GM12865 (cell line): ENCODE measurements around the gene NGEF.

Source experiments
- DNase-seq: peaks from one replicate; pipeline ENCODE4 v3.0.0; 2010; ENCODE audit warnings: low read depth
- H3K4me3 ChIP-seq: 2 replicates; pipeline ENCODE4 v1.5.1; 2011; ENCODE audit warnings: mild to moderate bottlenecking, low read depth, low read length, control low read depth
- TF ChIP-seq, protein P1 (sequence below): IDR thresholded peaks from 2 replicates; pipeline ENCODE4 v1.5.1; 2011; ENCODE audit warnings: low read length, control low read depth, low read depth, inconsistent platforms; ENCODE audit not compliant: insufficient read depth; ENCODE audit errors: missing control alignments

Gene NGEF

DNA sequence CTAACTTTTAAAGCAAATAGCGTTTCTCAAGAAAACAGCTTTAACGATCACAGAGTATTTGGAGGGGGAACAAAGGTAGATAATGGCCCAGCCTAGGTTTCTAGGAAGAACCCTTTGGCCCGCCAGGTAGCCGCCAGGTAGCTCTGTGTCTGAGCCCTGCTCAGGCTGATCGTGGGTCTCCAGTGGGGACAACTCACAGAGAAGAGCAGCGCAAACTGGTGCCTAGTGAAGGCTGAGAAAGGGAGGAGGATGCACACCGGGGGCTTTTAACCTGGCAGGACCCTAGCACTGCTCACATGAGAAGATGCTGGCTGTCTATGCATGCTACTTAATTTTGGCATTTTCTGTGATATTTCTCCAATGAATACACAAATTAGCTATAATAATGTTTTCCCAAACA, 5.8 kb downstream of the NGEF start:
- DNase-seq = no peak
- no peak overlapping the region for H3K4me3 ChIP-seq
- TF ChIP-seq, protein P1, sequence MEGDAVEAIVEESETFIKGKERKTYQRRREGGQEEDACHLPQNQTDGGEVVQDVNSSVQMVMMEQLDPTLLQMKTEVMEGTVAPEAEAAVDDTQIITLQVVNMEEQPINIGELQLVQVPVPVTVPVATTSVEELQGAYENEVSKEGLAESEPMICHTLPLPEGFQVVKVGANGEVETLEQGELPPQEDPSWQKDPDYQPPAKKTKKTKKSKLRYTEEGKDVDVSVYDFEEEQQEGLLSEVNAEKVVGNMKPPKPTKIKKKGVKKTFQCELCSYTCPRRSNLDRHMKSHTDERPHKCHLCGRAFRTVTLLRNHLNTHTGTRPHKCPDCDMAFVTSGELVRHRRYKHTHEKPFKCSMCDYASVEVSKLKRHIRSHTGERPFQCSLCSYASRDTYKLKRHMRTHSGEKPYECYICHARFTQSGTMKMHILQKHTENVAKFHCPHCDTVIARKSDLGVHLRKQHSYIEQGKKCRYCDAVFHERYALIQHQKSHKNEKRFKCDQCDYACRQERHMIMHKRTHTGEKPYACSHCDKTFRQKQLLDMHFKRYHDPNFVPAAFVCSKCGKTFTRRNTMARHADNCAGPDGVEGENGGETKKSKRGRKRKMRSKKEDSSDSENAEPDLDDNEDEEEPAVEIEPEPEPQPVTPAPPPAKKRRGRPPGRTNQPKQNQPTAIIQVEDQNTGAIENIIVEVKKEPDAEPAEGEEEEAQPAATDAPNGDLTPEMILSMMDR = no peak

DNA sequence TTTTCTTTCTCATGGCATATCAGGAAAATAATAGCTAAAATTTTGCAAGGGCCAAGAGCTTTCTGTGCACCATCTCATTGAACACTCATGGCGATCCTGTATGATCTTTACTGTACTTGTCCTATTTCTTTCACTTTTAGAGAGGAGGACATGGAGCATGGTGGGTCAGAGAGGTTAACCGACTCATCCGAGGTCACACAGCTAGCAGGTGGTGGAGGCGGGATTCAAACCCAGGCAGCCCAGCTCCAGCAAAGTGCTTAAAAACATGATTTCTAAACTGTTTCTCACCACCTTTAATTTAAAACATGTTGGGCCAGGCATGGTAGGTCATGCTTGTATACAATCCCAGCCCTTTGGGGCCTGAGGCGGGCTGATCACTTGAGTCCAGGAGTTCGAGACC, 6.4 kb downstream of the NGEF start:
- DNase-seq = no peak
- TF ChIP-seq, protein P1 = no peak
- no peak overlapping the region for H3K4me3 ChIP-seq

GRCh38 chr2:233005096-233005495, 8.0 kb downstream of the NGEF start:
- no peak overlapping the region for H3K4me3 ChIP-seq
- TF ChIP-seq, protein P1 = no peak
- DNase-seq = no peak

DNA sequence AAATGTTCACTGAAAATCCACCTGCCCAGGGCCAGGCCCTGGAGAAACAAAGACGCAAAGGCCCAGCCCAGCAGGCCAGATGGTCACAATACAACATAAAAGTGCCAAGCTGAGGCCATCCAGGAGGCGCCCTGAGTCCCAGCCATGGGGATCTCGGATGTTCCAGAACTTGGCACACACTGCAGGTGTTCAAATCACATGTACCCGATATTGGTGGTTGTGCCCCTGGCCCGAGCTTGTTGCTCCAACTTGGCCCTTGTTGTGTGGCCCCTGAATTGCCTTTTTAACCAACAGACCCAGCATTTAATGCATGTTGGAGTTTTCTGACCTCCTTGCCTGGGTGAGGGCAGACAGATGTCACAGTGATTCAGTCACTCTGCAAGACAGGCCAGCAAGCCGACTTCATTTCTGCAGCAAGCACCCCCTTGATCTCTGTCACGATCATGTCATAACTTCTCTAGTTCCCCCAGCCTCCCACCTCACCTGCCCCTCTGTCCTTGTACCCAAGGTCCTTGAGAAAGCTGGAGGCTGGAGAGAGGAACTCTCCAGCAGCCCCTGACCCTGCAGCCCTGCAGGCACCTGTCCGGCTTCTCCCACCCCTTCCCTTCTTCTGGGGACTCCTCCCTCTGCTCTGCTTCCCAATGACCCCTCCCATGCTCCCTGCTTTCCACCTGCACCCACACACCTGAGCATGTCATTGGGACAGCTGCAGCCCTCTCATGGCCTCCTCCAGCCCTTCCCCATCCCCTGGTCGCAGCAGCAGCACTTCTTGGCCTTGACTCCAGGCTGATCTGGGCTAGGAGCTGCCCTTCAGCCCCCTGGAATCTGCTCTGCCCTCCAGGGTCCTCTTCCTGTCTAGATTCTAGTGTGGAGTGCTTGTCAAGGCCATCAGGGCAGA, 9.1 kb downstream of the NGEF start:
- DNase-seq = no peak
- TF ChIP-seq, protein P1 = no peak
- H3K4me3 ChIP-seq = no peak overlapping the region

DNA sequence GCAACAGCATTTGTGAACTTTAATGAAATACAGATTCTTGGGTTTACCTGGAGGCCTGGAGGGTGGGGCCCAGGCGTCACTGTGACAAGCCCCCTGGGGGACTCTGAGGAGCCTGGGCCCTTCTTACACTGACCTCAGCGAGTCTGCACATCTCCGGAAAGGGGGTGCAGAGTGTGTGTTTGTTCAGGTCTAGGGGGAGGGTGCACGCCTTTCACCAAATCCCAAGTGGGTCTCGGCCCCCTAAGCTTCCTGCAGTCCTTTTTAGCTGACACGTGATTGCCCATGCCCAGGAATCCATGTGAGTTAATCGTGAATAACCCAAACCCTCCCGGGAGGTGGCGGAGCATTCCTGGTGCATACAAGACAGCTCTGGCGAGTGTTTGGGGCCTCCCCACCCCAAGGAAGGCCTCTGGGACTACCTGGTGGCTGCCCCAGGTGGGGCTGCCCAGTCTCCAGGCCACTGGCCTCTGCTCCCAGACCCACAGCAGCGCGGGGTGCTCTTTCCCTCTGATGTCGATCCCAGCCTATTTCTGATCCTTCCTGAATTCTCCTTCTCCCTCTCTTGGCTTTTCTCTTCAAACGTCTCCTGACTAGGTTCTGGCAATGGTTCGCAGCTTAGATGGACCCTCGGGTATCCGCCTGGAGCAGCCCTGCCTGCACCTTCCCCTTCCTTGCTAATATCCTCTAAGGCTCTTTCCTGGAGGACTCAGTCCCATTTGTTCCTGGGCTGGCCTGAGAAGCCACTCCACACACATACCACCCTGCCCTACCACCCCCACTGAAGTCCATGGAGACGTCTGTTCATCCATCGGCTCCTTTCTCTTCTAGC, 10.0 kb downstream of the NGEF start:
- H3K4me3 ChIP-seq = no peak overlapping the region
- DNase-seq = no peak
- TF ChIP-seq, protein P1 = no peak

- H3K4me3 ChIP-seq = no peak overlapping the region
- no peak for DNase-seq
- TF ChIP-seq, protein P1 = no peak
Observed at GRCh38 chr2:233000886-233001750, 11.9 kb downstream of the NGEF start.
